Activated naive CD8-positive, alpha-beta T cell (primary cell): ENCODE results near the gene FN3K.

Experiments used
- H3K27ac Mint-ChIP-seq: one replicate; pipeline ENCODE4 v1.8.0; 2021; ENCODE audit warnings: mixed read lengths
- H3K27me3 Mint-ChIP-seq: one replicate; pipeline ENCODE4 v1.8.0; 2021; ENCODE audit warnings: mixed read lengths
- H3K36me3 Mint-ChIP-seq: one replicate; pipeline ENCODE4 v1.8.0; 2021; ENCODE audit warnings: mixed read lengths
- H3K4me1 Mint-ChIP-seq: one replicate; pipeline ENCODE4 v1.8.0; 2021; ENCODE audit warnings: low read depth, mixed read lengths
- H3K4me3 Mint-ChIP-seq: one replicate; pipeline ENCODE4 v1.8.0; 2021; ENCODE audit warnings: mild to moderate bottlenecking, mixed read lengths
- H3K9me3 Mint-ChIP-seq: one replicate; pipeline ENCODE4 v1.8.0; 2021; ENCODE audit warnings: low read depth, mixed read lengths

The FN3K gene

GRCh38 chr17:82716203-82717010 lies 19.0 kb upstream of the FN3K start, which contains the start of gene FN3KRP:
FN3KRP (plus strand) TSS chr17:82716706; CDS start chr17:82716756, 50 bp downstream.
- Mint-ChIP-seq H3K27me3 (no peaks in the 10 kb centered on the region), H3K36me3 (no peaks in the 10 kb centered on the region), H3K27ac (peak within 1 kb of the TSS; percentile 87), H3K9me3 (no peaks in the 10 kb centered on the region), H3K4me1 (peaks cover 18% of the 10 kb centered on the region), H3K4me3 (peak within 1 kb of the TSS; percentile 94)

DNA sequence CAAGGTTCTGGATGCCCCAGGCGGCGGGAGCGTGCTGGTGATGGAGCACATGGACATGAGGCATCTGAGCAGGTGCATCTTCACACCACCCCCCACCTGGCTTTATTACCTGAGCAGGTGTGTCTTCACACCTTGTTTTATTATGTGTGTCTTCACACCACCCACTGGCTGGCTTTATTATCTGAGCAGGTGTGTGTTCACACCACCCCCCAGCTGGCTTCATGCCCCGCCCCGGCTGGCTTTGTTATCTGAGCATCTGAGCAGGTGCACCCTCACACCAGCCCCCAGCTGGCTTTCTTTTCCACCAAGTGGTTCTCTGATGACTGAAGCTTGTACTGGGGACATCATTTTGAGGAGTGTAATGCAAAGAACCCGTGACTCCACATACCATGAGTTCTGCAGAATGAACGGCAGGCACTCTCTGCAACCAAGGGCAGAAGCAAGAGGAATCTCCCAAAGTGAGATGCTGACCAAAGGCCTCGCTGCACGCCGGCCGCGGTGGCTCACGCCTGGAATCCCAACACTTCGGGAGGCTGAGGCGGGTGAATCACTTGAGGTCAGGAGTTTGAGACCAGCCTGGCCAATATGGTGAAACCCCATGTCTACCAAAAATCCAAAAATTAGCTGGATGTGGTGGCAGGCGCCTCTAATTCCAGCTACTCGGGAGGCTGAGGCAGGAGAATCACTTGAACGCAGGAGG lies 16.3 kb upstream of the FN3K start:
- no peak overlapping the region for H3K27ac Mint-ChIP-seq
- no peaks in the 10 kb centered on the region for H3K9me3 Mint-ChIP-seq
- H3K27me3 Mint-ChIP-seq, result no peaks in the 10 kb centered on the region
- H3K4me3 Mint-ChIP-seq, result peak overlapping the region; percentile 46
- peaks cover 18% of the 10 kb centered on the region for H3K4me1 Mint-ChIP-seq
- no peaks in the 10 kb centered on the region for H3K36me3 Mint-ChIP-seq

GRCh38 chr17:82720204-82720603 lies 15.2 kb upstream of the FN3K start:
- Mint-ChIP-seq H3K4me1 (peaks cover 18% of the 10 kb centered on the region), H3K4me3 (no peak overlapping the region), H3K36me3 (no peaks in the 10 kb centered on the region), H3K9me3 (no peaks in the 10 kb centered on the region), H3K27ac (no peak overlapping the region), H3K27me3 (no peaks in the 10 kb centered on the region)

GRCh38 chr17:82722341-82723013 lies 12.9 kb upstream of the FN3K start:
- H3K36me3 Mint-ChIP-seq, result no peaks in the 10 kb centered on the region

GRCh38 chr17:82723169-82723807 lies 12.1 kb upstream of the FN3K start:
- Mint-ChIP-seq H3K4me3 (no peak overlapping the region), H3K36me3 (no peaks in the 10 kb centered on the region)

More at GRCh38 chr17:82722341-82723013, 12.9 kb upstream of the FN3K start:
- no peak overlapping the region for H3K4me3 Mint-ChIP-seq
- H3K9me3 Mint-ChIP-seq, result no peaks in the 10 kb centered on the region
- H3K27me3 Mint-ChIP-seq, result no peaks in the 10 kb centered on the region
- H3K27ac Mint-ChIP-seq, result no peak overlapping the region
- peaks cover 13% of the 10 kb centered on the region for H3K4me1 Mint-ChIP-seq

GRCh38 chr17:82726427-82726826 lies 9.0 kb upstream of the FN3K start:
- Mint-ChIP-seq H3K4me3 (no peak overlapping the region), H3K27ac (no peak overlapping the region), H3K27me3 (no peaks in the 10 kb centered on the region), H3K36me3 (peaks cover 2% of the 10 kb centered on the region), H3K4me1 (no peaks in the 10 kb centered on the region), H3K9me3 (no peaks in the 10 kb centered on the region)

More at GRCh38 chr17:82723169-82723807, 12.1 kb upstream of the FN3K start:
- Mint-ChIP-seq H3K27me3 (no peaks in the 10 kb centered on the region), H3K9me3 (no peaks in the 10 kb centered on the region), H3K4me1 (peaks cover 5% of the 10 kb centered on the region), H3K27ac (no peak overlapping the region)

DNA sequence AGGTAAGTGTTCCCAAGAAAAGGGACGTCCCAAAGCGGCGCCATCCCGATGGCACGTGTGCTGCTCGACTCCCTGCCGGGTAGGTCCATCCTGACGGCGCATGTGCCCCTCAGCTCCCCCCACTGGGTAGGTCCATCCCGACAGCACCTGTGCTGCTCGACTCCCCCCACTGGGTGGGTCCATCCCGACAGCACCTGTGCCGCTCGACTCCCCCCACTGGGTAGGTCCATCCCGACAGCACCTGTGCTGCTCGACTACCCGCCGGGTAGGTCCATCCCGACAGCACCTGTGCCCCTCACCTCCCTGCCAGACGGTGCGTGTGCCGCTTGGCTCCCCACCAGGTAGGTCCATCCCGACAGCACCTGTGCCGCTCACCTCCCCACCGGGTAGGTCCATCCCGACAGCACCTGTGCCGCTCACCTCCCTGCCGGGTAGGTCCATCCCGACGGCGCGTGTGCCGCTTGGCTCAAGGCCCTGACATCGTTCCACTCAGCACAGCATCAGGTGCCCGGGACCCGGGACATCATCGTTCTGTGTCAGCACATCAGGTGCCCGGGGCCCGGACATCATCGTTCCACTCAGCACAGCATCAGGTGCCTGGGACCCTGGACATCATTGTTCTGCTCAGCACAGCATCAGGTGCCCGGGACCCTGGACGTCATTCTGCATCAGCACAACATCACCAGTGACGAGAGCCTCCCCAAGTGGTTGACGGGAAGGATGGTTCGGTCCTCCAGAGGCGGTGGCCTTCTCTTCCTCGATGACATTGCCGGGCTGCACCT lies 5.7 kb upstream of the FN3K start:
- H3K9me3 Mint-ChIP-seq, result no peaks in the 10 kb centered on the region
- no peak overlapping the region for H3K4me3 Mint-ChIP-seq
- no peak overlapping the region for H3K27ac Mint-ChIP-seq

GRCh38 chr17:82732118-82732743 lies 3.2 kb upstream of the FN3K start:
- Mint-ChIP-seq H3K4me3 (no peak overlapping the region), H3K27me3 (no peaks in the 10 kb centered on the region), H3K36me3 (peaks cover 8% of the 10 kb centered on the region), H3K9me3 (no peaks in the 10 kb centered on the region), H3K27ac (no peak overlapping the region), H3K4me1 (peaks cover 4% of the 10 kb centered on the region)

More for the DNA sequence above, 5.7 kb upstream of the FN3K start:
- no peaks in the 10 kb centered on the region for H3K27me3 Mint-ChIP-seq
- no peaks in the 10 kb centered on the region for H3K4me1 Mint-ChIP-seq
- H3K36me3 Mint-ChIP-seq, result peaks cover 8% of the 10 kb centered on the region

GRCh38 chr17:82736511-82737185 lies 1.2 kb downstream of the FN3K start:
- peaks cover 10% of the 10 kb centered on the region for H3K9me3 Mint-ChIP-seq
- H3K27ac Mint-ChIP-seq, result no peak overlapping the region
- peak overlapping the region; percentile 79 for H3K4me3 Mint-ChIP-seq

GRCh38 chr17:82737967-82738877 lies 2.8 kb downstream of the FN3K start:
- Mint-ChIP-seq H3K9me3 (peaks cover 10% of the 10 kb centered on the region), H3K27me3 (no peaks in the 10 kb centered on the region), H3K4me1 (peaks cover 4% of the 10 kb centered on the region), H3K4me3 (no peak overlapping the region), H3K36me3 (peaks cover 22% of the 10 kb centered on the region), H3K27ac (no peak overlapping the region)

More at GRCh38 chr17:82736511-82737185, 1.2 kb downstream of the FN3K start:
- H3K27me3 Mint-ChIP-seq, result no peaks in the 10 kb centered on the region
- peaks cover 20% of the 10 kb centered on the region for H3K36me3 Mint-ChIP-seq
- H3K4me1 Mint-ChIP-seq, result peaks cover 4% of the 10 kb centered on the region

GRCh38 chr17:82740906-82741759 lies 5.7 kb downstream of the FN3K start:
- Mint-ChIP-seq H3K27me3 (no peaks in the 10 kb centered on the region), H3K36me3 (peaks cover 22% of the 10 kb centered on the region), H3K4me3 (no peak overlapping the region), H3K4me1 (peaks cover under 1% of the 10 kb centered on the region), H3K27ac (no peak overlapping the region), H3K9me3 (peaks cover 15% of the 10 kb centered on the region)
